ENCODE results near the gene GDF15.

- TF ChIP-seq CTCF (conservative IDR thresholded peaks at IDR 0.05; ENCODE audit: low read length) (no peak), EZH2phosphoT487 (IDR thresholded peaks at IDR 0.05; ENCODE audit: borderline replicate concordance, low read depth, low read length) (no peak)
These were observed 41.8 kb downstream of the GDF15 start for GRCh38 chr19:18427743-18428113.

Measured in OCI-LY7 (cell line).